Stimulated activated CD4-positive, alpha-beta T cell treated with anti-CD3 and anti-CD28 coated beads, Interleukin-1b, Interleukin-23, amount 100 ng/mL, for 1 hour (primary cell): ENCODE data around the gene HACD4.

ENCODE experiments used
- DNase-seq, 2 donors: peaks; one replicate each; pipeline ENCODE4 v3.0.0-alpha.2; 2020; ENCODE audit warnings: low read depth in 2 of 2

Gene HACD4, protein sequence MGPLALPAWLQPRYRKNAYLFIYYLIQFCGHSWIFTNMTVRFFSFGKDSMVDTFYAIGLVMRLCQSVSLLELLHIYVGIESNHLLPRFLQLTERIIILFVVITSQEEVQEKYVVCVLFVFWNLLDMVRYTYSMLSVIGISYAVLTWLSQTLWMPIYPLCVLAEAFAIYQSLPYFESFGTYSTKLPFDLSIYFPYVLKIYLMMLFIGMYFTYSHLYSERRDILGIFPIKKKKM

DNA sequence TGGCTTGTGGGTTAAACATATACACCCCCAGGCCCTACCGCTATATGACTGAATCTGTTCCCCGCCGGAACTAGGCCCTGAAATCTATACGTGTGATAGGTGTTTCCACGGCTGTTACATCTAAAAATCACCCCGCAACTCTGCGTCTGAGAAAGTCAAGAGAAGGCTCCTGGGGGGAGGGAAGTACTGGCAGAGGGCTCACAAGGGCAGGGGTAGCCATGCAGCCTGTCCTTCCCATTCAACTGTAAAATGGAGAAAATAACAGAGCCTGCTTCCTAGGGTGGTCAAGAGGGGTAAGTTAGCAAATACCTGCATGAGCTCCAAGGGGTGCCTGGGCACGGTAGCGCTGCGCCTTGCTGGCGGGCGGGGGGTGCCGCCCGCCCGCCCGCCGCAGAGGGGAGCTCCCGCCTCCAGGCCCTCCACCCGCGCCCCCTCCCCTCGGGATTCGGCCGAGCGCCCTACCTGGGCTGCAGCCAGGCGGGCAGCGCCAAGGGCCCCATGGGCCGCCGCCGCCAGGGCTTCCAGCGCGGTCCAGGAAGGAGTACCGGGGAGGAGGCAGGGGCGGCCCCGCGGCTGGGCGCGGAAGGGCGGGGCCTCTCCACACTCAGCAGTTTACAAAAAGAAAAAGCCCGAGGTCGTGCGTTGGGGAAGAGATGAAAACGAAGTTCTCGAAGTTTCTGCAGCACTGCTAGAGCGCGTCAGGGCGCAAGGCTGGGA, at the start of gene HACD4:
Gene HACD4 (minus strand): TSS at position 550 of the 717 bp plus-strand sequence. CDS start 50 bp downstream, at position 500.
- DNase-seq: peak; percentile 37 to 41

DNA sequence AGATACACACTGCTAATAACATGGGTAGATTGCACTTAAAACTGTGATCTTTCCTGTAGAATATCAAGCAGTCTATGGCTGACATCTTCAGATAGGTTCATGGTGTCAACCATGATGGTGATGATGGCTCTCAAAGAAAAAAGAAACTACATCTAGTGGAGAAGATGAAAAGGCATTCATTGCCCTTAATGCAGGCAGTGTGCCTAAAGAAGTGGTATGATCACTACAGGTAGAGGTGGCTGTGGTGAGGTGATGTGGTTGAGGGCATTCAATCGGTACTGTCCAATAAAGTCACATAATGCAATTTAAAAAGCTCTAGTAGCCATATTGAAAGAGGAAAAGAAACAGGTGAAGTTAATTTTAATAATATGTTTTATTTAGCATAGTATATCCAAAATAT, 49.4 kb upstream of the HACD4 start:
- DNase-seq: no peak

DNA sequence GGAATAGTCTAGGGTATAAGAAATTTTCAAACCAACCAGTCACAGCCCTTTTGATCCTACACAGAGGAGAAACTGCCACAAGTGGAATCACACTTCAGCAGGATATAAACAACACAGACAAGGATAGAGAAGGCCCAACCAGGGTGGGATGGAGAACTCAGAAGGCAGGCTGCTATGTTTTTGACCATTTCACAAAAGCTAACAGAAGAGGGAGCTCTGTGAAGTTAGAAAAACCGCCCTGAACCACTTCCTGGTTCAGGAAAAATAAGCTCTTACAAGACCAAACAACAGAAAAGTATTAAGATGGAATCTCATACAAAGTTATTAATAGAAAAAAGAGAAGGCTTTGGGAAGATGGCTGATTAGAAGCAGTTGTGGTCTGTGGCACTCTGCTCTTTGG, 47.3 kb upstream of the HACD4 start:
- no peak for DNase-seq

DNA sequence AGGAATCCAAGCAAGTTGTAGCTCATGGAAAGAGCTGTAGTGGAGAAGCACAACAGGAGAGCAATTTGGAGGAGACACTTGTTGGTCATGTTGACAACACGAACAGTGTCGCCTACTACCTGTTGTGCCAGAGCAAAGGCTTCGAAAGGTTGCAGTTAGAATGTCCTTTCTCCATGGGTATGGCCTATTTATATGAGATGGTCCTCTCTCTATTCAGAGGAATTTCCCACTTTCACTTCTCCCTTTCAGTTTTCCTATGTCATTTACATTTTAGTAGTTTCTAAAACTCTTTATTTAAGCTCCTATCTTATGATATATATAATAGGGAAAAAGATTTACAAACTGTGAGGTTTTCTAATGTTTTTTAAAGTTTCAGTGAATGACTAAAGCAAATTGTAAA, 46.3 kb upstream of the HACD4 start, which contains the start of gene IFNB1:
Gene IFNB1 (minus strand): TSS at position 162 of the 400 bp plus-strand sequence. CDS start 73 bp downstream, at position 89.
- no peak for DNase-seq

DNA sequence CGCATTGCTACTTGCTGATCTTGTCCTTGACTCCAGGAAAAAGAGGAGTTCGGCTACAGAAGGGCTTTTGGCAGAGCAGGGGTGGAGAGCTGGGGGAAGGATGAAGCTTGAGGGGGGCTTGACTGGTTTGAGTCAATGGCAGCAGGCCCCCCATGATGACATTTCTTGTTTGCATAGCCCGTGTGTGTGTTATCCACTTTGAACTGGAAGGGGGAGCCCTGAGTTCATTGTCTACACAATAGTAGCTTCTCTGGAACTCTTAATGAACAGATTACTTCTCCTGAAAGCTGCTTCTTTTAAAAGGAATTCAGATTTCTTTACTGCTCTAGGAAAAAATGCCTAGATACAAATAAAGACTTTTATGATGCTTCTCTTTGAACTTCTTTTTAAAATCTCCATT, 44.0 kb upstream of the HACD4 start:
- DNase-seq: no peak

DNA sequence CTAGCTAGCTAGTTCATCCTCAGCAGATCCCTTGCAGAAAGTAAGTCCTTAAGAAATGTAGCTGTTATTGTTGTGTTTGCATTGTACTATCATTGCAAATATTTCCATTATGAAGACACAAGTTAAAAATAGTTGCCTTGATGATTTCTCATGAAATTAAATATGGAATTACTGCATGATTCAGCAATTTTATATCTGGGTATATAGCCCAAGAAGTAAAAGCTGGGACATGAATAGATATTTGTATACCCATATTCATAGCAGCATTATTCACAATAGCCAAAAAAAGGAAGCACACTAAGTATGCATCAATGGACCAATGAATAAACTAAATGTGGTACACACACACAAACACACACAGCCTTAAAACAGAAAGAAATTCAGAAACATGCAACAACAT, 39.5 kb upstream of the HACD4 start:
- no peak for DNase-seq

DNA sequence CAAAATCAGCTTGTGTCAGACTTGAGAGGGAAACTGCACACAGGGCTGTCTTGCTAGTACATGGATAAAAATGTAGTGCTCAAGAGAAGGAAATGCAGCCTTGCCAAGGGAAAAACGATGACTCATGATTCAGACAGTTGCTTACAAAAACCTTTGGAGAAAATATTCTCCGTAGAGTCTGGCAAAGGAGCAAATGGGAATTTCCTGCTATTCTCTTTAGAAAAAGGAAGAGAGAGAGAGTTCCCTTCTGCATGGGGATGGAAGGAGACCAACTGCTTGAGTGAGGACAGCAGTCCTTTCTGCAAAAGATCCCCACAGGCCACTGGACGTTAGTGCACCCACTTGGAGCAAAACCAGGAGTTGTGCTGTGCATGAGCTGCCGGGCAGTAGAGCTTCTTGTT, 38.7 kb upstream of the HACD4 start:
- DNase-seq: no peak

DNA sequence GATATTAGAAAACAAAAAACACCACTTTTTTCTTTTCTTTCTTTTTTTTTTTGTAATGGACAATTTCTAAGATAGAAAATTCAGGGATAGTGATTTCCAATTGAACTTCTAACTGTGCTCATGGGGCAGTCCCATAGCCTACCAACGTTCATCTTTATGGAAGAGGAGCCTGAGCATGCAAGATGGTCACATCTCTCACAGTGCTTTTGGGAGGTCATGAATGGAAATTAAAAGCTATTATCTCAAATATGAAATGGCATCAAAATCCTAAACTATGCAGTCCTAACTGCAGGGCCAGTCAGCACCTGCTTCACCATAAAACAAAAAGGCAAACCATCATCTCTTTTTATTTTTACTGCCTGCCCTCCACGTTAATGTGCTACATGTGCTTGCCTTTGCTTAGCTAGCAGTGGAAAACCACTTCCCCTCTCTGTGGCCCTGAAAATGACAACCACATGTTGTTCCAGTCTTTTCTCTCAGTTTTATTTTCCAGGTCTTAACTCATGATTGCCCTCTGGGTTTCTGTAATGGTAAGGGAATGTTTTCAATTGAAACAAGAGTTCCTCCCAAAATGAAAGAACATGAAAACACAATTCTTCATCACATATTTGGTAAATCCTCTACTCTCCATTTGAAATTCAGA, 29.6 kb upstream of the HACD4 start:
- DNase-seq: no peak

DNA sequence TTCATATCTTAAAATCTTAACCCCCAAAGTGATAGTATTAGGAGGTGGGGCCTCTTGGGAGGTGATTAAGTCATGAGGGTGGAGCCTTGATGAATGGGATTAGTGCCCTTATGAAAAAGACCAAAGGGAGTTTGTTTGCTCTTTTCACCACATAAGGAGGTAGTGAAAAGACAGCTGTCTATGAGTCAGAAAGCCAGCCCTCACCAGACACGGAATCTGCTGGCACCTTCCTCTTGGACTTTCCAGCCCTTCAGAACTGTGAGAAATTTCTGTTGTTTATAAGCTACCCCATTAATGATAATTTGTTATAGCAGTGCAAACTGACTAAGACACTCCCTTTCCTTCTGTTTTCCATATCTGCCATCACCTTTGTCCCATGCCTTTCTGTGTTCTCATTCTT, 25.5 kb upstream of the HACD4 start:
- no peak for DNase-seq

DNA sequence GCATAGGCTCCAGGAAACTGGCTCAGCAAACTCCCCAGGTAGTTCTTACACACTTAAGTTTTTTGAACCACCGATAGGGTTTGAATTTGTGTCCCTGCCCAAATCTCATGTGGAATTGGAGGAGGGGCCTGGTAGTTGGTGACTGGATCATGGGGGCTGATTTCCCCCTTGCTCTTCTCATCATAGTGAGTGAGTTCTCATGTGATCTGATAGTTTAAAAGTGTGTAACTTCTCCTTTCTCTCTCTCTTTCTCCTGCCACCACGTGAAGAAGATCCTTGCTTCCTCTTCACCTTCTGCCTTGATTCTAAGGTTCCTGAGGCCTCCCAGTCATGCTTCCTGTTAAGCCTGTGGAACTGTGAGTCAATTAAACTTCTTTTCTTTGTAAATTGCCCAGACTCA, 22.4 kb upstream of the HACD4 start:
- no peak for DNase-seq

DNA sequence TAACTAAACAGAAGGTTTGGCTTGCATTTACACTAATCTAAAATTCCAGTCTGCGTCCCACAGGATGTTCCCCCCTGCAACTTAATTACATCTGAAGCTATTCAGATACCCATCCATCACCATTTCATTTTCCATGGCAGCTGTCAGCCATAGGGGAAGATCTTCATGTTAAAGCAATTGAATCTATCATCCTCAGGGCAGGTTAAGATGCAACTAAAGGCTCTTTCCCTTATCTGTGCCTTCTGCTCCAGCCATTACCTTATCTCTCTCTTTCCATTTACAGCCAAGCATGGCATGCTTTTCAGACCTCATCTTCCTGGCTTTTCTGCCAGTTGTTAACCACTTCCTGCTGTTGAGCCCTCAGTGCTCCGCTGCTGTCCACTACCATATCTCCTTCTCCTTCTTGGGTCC, 15.8 kb upstream of the HACD4 start:
- no peak for DNase-seq

DNA sequence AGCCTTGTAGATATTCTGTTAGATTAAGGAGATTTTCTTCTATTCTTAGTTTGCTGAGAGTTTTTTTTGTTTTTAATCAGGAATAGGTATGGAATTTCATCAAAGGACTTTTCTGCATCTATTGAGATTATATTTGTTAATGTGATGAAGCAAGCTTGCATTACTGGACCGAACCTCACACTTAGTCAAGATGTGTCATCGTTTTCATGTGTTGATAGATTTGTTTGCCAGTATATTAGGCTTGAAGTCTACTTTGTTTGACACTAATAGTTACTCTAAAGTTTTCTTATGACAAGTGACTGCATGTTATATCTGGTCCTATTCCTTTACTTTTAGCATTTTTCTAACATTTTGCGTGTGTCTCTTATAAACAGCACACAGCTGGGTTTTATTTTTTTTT, 12.4 kb upstream of the HACD4 start:
- DNase-seq: no peak

DNA sequence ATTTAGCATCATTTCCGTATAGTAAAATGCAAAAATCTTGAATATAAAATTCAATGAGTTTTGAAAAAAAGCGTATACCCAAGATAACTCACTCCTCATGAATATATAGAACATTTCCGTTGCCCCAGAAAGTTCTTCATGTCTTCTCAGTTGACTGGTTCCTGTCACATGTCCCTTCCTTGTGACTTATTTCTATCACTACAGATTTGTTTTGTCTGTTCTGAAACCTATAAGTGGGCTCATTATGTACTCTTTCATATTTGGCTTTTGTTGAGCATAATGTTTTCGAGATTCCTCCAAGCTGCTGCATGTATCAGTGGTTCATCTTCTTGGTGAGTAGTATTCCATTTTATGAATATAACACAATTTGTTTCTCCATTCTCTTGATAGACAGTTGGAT, 11.0 kb upstream of the HACD4 start:
- no peak for DNase-seq

DNA sequence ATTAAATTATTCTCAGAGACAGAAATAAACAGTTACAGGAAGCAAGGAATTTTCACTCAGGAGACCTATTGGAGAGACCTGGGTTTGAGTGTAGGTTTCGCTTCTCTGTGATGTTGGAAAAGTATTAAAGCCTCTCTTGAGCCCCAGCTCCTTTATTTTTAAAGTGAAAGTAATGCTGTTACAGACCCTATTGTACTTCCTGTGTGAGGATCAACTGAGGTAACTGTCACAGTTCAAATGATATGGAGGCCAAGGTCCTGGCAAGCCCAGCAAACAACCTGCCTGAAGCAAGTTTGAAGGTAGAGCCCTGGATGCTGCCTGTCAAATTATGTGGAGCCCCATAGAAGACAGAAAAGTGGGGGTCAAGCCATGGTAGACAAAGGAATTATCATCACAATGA, 7.9 kb upstream of the HACD4 start:
- no peak for DNase-seq

DNA sequence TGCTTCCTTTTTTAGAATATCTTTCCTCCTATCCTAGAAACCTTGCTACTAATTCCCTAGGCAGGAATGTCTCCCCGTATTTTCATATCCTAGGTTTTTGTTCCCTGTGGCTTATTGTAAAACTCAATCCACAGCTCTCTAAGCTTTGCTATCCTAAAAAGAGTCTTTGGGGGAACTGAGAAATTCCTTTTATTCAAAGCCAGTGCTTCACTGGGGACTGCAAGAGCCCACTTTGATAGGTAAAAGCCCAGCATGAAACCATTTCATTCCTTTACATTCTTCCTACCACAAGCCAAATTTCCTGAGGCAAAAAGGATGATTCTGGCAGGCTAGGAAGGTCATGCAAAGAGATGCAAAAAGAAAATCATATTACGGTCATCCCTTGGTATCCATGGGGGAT, 5.8 kb upstream of the HACD4 start:
- no peak for DNase-seq

DNA sequence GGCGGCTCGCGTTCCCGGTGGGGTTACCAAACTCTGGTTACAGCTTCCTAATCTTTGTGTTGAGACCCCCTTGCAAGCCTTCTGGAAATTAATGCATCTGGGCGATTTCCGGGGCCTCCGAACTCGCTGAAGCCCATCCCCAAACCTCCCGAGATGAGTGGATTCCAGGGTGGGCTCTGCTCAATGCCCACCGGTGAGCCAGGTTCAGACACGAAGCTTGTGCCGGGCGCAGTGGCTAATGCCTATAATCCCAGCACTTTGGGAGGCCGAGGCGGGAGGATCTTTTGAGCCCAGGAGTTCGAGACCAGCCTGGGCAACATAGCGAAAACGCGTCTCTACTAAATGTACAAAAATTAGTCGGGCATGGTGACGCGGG, 356 bp upstream of the HACD4 start:
- DNase-seq: no peak

DNA sequence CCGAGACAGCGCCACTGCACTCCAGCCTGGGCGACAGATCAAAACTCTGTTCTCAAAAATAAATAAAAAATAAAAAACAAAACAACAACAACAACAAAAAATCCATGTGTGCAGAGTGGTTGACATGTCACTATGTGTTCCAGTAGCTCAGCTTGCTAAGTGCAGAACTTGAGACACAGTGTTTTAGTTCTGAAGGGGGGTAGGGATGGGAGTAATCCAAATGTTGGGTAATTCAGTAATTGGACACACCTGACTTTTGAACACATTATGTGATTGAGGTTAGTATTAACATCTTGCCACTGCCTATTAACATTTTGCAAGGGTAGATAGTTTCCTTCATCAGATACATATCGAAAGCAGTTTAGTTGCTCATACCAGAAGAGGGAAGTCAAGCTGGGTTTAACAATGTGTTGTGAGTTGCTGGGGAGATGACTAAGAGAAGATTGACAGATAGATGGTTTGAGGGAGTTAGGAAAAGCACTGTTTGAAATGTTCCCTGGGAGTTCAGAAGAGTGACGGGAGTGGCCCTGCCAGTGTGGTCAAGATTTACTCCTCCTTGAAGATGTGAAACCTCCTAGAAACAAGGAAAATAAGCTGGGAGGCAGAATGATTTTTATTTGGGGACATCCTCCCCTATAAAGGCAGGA, 928 bp downstream of the HACD4 start:
- no peak for DNase-seq

DNA sequence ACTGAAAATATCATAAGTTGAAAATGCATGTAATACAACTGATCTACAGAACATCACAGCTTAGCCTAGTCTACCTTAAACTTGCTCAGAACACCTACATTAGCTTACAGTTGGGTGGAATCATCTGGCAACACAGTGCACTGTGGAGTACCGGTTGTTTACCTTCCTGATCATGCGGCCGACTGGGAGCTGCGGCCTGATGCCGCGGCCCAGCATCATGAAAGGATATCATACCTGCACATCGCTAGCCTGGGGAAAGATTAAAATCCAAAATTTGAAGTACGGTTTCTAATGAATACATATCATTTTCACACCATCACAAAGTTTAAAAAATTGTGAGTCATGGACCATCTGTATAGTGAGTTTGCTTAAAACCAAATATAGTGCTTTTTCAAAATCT, 1.8 kb downstream of the HACD4 start:
- no peak for DNase-seq

DNA sequence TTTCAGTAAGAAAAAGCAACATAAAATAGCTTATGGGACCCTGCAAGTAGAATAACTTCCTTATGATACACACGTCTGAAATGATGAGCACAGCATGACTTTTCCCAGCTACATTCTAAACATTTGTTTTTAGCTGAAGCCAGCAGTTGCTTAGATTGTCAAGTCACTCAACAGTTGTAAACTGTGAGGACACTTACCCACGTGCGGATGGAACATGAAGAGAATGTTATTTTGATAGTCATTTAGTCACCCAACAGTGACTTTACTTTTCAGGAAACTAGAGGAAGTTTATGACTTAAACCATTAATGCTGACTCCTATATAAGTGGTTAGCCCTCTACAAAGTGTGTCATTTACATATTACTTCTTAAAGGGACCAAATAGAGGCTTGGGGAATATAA, 3.0 kb downstream of the HACD4 start:
- no peak for DNase-seq

DNA sequence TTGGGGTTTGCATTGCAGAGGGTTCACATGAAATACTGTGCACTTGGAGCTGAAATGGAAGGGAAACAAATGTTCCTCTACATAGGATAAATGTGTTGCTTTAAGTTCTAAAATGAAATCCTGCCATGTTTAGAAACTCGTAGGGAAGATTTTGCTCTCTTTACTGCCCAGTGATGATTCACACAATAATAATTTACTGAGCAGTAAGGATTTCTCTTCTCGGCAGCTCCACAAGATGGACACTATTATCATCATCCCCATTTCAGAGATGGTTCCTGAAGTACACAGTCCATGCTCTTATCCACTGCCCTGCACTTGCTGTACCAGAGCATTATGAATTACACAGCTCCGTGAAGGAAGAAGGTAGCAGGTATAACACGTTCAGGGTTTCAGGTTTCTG, 4.1 kb downstream of the HACD4 start:
- no peak for DNase-seq

DNA sequence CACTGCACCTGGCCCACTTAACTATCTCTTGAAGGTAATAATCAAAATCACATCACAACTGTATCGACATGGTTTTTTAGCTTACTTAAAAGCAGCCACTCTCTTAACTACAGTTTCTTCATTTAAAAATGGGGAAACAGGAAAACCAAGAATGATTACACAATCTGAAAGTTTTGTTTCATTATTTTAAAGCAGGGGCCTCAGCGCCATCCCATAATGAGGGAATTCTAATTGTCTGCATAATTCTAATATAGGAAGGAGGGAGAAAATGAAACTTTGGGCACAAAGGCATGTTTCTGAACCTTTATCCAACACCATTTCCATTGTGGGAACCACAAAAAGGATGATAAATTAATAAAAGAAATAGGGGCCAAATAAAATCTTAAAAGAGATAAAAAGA, 7.6 kb downstream of the HACD4 start:
- no peak for DNase-seq

DNA sequence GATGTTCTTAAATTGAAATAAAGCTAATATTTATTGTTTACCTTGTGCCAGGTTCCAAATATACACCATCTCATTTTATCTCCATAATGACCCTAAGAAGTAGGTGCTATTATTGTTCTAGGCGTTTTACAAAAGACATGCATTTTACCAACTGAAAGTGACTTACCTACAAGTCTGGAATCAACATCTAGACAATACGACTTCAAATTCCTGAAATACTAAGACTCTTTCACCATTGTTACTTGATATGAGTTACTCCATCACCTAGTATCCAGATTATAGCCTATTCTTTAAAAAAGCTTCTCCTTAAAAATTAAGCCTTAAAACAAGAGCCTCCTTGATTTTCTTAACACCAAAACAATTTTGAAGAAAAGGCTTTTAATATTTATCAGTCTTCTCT, 13.3 kb downstream of the HACD4 start:
- DNase-seq: no peak
